GM23338 (cell line): ENCODE data around the gene CABLES1. TPM values are rescaled to one million over a fixed set of nuclear protein-coding genes. Genes with fewer than 3 reads are reported as not detected.

Source experiments
- ATAC-seq: fragments of 200-7000 bp; cut with Tn5 transposase; 3 replicates; pipeline ENCODE4 v1.9.1; 2020
- DNase-seq: peaks from one replicate; pipeline ENCODE4 v3.0.0-alpha.2; 2015; ENCODE audit warnings: low spot score
- H2AFZ ChIP-seq: fragments of 200-600 bp; sonication (generic); 2 replicates; pipeline ENCODE4 v1.8.0; 2016; ENCODE audit warnings: antibody characterized with exemption, mild to moderate bottlenecking, moderate library complexity
- H3F3A ChIP-seq: fragments of 200-600 bp; sonication (generic); replicated peaks from 2 replicates; pipeline ENCODE4 v1.8.0; 2017; ENCODE audit warnings: antibody characterized with exemption, mixed run types, low read depth
- H3K27ac ChIP-seq: fragments of 200-600 bp; sonication (generic); 2 replicates; pipeline ENCODE4 v1.6.1; 2016; ENCODE audit warnings: low read depth
- H3K27me3 ChIP-seq: fragments of 200-600 bp; sonication (generic); 2 replicates; pipeline ENCODE4 v1.8.0; 2016; ENCODE audit warnings: mild to moderate bottlenecking, mixed run types, moderate library complexity; ENCODE audit not compliant: insufficient read depth
- H3K36me3 ChIP-seq: fragments of 200-600 bp; sonication (generic); 2 replicates; pipeline ENCODE4 v1.8.0; 2016; ENCODE audit warnings: mild to moderate bottlenecking; ENCODE audit not compliant: insufficient read depth
- H3K4me1 ChIP-seq: fragments of 200-600 bp; sonication (generic); 2 replicates; pipeline ENCODE4 v1.8.0; 2016; ENCODE audit warnings: mild to moderate bottlenecking, moderate library complexity; ENCODE audit not compliant: insufficient read depth
- H3K4me2 ChIP-seq: fragments of 200-600 bp; sonication (generic); 2 replicates; pipeline ENCODE4 v1.7.1; 2017; ENCODE audit warnings: mixed run types
- H3K4me3 ChIP-seq: fragments of 200-600 bp; sonication (generic); 2 replicates; pipeline ENCODE4 v1.6.1; 2016; ENCODE audit warnings: mixed run types
- H3K79me2 ChIP-seq: fragments of 200-600 bp; sonication (generic); replicated peaks from 2 replicates; pipeline ENCODE4 v1.8.0; 2017; ENCODE audit warnings: mild to moderate bottlenecking; ENCODE audit not compliant: insufficient read depth
- H3K9me2 ChIP-seq: fragments of 200-600 bp; sonication (generic); 2 replicates; pipeline ENCODE4 v1.8.0; 2017; ENCODE audit not compliant: insufficient read depth
- H4K20me1 ChIP-seq: fragments of 200-600 bp; sonication (generic); replicated peaks from 2 replicates; pipeline ENCODE4 v1.8.0; 2017; ENCODE audit warnings: mild to moderate bottlenecking; ENCODE audit not compliant: insufficient read depth
- H3K27ac Mint-ChIP-seq: 2 replicates; pipeline ENCODE4 v1.8.0; 2020; ENCODE audit warnings: inconsistent platforms, mild to moderate bottlenecking, moderate library complexity, mixed read lengths
- H3K27me3 Mint-ChIP-seq: 3 replicates; pipeline ENCODE4 v1.8.0; 2022; ENCODE audit warnings: low read depth, mild to moderate bottlenecking, moderate library complexity, mixed read lengths, inconsistent platforms; ENCODE audit not compliant: insufficient read depth, poor library complexity
- H3K36me3 Mint-ChIP-seq: 3 replicates; pipeline ENCODE4 v1.8.0; 2021; ENCODE audit warnings: low read depth, mild to moderate bottlenecking, inconsistent platforms, moderate library complexity, mixed read lengths
- H3K4me1 Mint-ChIP-seq: 3 replicates; pipeline ENCODE4 v1.8.0; 2020; ENCODE audit warnings: mild to moderate bottlenecking, inconsistent platforms, mixed read lengths
- H3K4me3 Mint-ChIP-seq: 3 replicates; pipeline ENCODE4 v1.8.0; 2021; ENCODE audit warnings: moderate library complexity, mild to moderate bottlenecking, inconsistent platforms, mixed read lengths
- H3K9me3 Mint-ChIP-seq: 3 replicates; pipeline ENCODE4 v1.8.0; 2020; ENCODE audit warnings: moderate library complexity, mild to moderate bottlenecking, inconsistent platforms, mixed read lengths
- CREB1 ChIP-seq: fragments of 250-450 bp; sonication (Bioruptor Pico); IDR thresholded peaks from 2 replicates; pipeline ENCODE4 v1.5.0; 2020; ENCODE audit warnings: low read depth, mild to moderate bottlenecking, moderate library complexity
- CTCF ChIP-seq, 2 experiments: fragments of 200-600 bp in 1 of 2; sonication (generic) in 1 of 2; conservative IDR thresholded peaks; 2 replicates each; pipeline versions ENCODE4 v1.5.1 to v1.6.1; 2016 to 2017; ENCODE audit warnings: antibody characterized with exemption in 2 of 2, low read depth in 2 of 2, mild to moderate bottlenecking in 2 of 2, moderate library complexity in 1 of 2
- ETS1 ChIP-seq: IDR thresholded peaks from 2 replicates; pipeline ENCODE4 v1.6.1; 2016; ENCODE audit warnings: antibody characterized with exemption
- EZH2 ChIP-seq: fragments of 200-600 bp; sonication (generic); IDR thresholded peaks from one replicate; pipeline ENCODE4 v1.8.0; 2017; ENCODE audit warnings: antibody characterized with exemption, mild to moderate bottlenecking, low read depth; ENCODE audit not compliant: unreplicated experiment
- EZH2phosphoT487 ChIP-seq: fragments of 200-600 bp; sonication (generic); IDR thresholded peaks from one replicate; pipeline ENCODE4 v1.8.1; 2018; ENCODE audit warnings: antibody characterized with exemption; ENCODE audit not compliant: unreplicated experiment
- JUNB ChIP-seq: IDR thresholded peaks from one replicate; pipeline ENCODE4 v1.6.1; 2016; ENCODE audit warnings: antibody characterized with exemption; ENCODE audit not compliant: unreplicated experiment
- NANOG ChIP-seq: IDR thresholded peaks from 2 replicates; pipeline ENCODE4 v1.6.1; 2016; ENCODE audit warnings: antibody characterized with exemption, borderline replicate concordance
- POLR2AphosphoS5 ChIP-seq: IDR thresholded peaks from 2 replicates; pipeline ENCODE4 v1.6.1; 2016; ENCODE audit warnings: antibody characterized with exemption, low read depth
- STAT1 ChIP-seq: IDR thresholded peaks from one replicate; pipeline ENCODE4 v1.6.1; 2016; ENCODE audit warnings: antibody characterized with exemption; ENCODE audit not compliant: unreplicated experiment
- ZNF114 ChIP-seq: fragments of 250-450 bp; sonication (Bioruptor Pico); IDR thresholded peaks from 2 replicates; pipeline ENCODE4 v1.5.0; 2020; ENCODE audit warnings: mild to moderate bottlenecking, moderate library complexity
- ZNF331 ChIP-seq: fragments of 250-450 bp; sonication (Bioruptor Pico); IDR thresholded peaks from 2 replicates; pipeline ENCODE4 v1.5.0; 2020; ENCODE audit warnings: low read depth, mild to moderate bottlenecking, moderate library complexity
- polyA plus RNA-seq: library from polyadenylated mRNA; unstranded; fragments of >200 nt; fragmentation: Nextera tagmentation; extraction: Ambion mirVana; gene quantifications from 2 replicates; pipeline ENCODE4 v1.2.1, GENCODE V29; 2016
- total RNA-seq: library from RNA; depleted of rRNA; stranded (reverse); fragments of >200 nt; shearing (Covaris generic); gene quantifications from 2 replicates; pipeline ENCODE4 v1.2.3, GENCODE V29; 2014

The CABLES1 gene
- total and polyA plus RNA-seq, 2 experiments from 2014 or later = 2.6 to 12.4 TPM

GRCh38 chr18:23198217-23198845 lies 63.0 kb downstream of the CABLES1 start:
- H3F3A ChIP-seq = no peaks in the 10 kb centered on the region; the same call in 1 of the 2 replicates
- no peaks in the 10 kb centered on the region for H3K27me3 ChIP-seq
- Mint-ChIP-seq H3K27ac (no peak overlapping the region), H3K36me3 (peaks cover 74% of the 10 kb centered on the region), H3K9me3 (no peaks in the 10 kb centered on the region; the same call in 1 of the 3 replicates), H3K4me3 (no peak overlapping the region), H3K27me3 (peaks cover 13% of the 10 kb centered on the region), H3K4me1 (peaks cover 43% of the 10 kb centered on the region)
- no peaks in the 10 kb centered on the region for H4K20me1 ChIP-seq
- no peak overlapping the region for H3K4me3 ChIP-seq
- DNase-seq = no peak
- TF ChIP-seq ZNF331 (CRISPR knock-in tag) (no peak), POLR2AphosphoS5 (no peak), JUNB (no peak), EZH2 (no peak)
- peaks cover 6% of the 10 kb centered on the region; the same call in 1 of the 2 replicates for H3K79me2 ChIP-seq
- no peak overlapping the region for H2AFZ ChIP-seq
- no peak overlapping the region for H3K4me2 ChIP-seq
- H3K4me1 ChIP-seq = peaks cover 15% of the 10 kb centered on the region; the same call in 1 of the 2 replicates
- H3K9me2 ChIP-seq = no peaks in the 10 kb centered on the region
- no peaks in the 10 kb centered on the region for H3K36me3 ChIP-seq
- no peak overlapping the region for H3K27ac ChIP-seq
- no peak for ATAC-seq

- H3F3A ChIP-seq = no peaks in the 10 kb centered on the region; the same call in 1 of the 2 replicates
- Mint-ChIP-seq H3K9me3 (no peaks in the 10 kb centered on the region; the same call in 1 of the 3 replicates), H3K27ac (no peak overlapping the region), H3K27me3 (peaks cover 8% of the 10 kb centered on the region), H3K4me1 (peaks cover 23% of the 10 kb centered on the region), H3K36me3 (peaks cover 73% of the 10 kb centered on the region), H3K4me3 (no peak overlapping the region)
- DNase-seq (no peak), ATAC-seq (no peak)
- no peaks in the 10 kb centered on the region for H3K27me3 ChIP-seq
- H2AFZ ChIP-seq = no peak overlapping the region
- no peaks in the 10 kb centered on the region for H3K36me3 ChIP-seq
- H3K9me2 ChIP-seq = no peaks in the 10 kb centered on the region
- H3K4me2 ChIP-seq = no peak overlapping the region
- H3K4me3 ChIP-seq = no peak overlapping the region
- TF ChIP-seq STAT1 = no peak
- no peak for TF ChIP-seq EZH2phosphoT487
- no peak for TF ChIP-seq CTCF (conservative IDR thresholded peaks at IDR 0.05; ENCODE audit: low read depth in 2 of 2)
- no peak for TF ChIP-seq CREB1 (CRISPR knock-in tag)
- TF ChIP-seq ZNF331 (CRISPR knock-in tag) = no peak
- peaks cover 6% of the 10 kb centered on the region; the same call in 1 of the 2 replicates for H3K79me2 ChIP-seq
- H3K4me1 ChIP-seq = peaks cover 7% of the 10 kb centered on the region; the same call in 1 of the 2 replicates
- H4K20me1 ChIP-seq = no peaks in the 10 kb centered on the region
- no peak overlapping the region for H3K27ac ChIP-seq
These were observed 65.5 kb downstream of the CABLES1 start for GRCh38 chr18:23200756-23201155.

- peaks cover 4% of the 10 kb centered on the region; the same call in 1 of the 2 replicates for H3K79me2 ChIP-seq
- no peak overlapping the region for H3K4me3 ChIP-seq
- no peak overlapping the region for H2AFZ ChIP-seq
- DNase-seq = no peak
- peaks cover 70% of the 10 kb centered on the region for H3K36me3 Mint-ChIP-seq
- no peaks in the 10 kb centered on the region for H3K9me2 ChIP-seq
- no peaks in the 10 kb centered on the region for H4K20me1 ChIP-seq
- no peak for ATAC-seq
- H3K27me3 ChIP-seq = no peaks in the 10 kb centered on the region
- H3F3A ChIP-seq = no peaks in the 10 kb centered on the region
- H3K4me1 ChIP-seq = no peaks in the 10 kb centered on the region
- no peak overlapping the region for H3K27ac ChIP-seq
- peaks cover 13% of the 10 kb centered on the region for H3K4me1 Mint-ChIP-seq
- no peak overlapping the region for H3K4me3 Mint-ChIP-seq
- H3K4me2 ChIP-seq = no peak overlapping the region
- H3K36me3 ChIP-seq = no peaks in the 10 kb centered on the region
- peaks cover 9% of the 10 kb centered on the region for H3K27me3 Mint-ChIP-seq
- H3K9me3 Mint-ChIP-seq = no peaks in the 10 kb centered on the region; the same call in 1 of the 3 replicates
- no peak overlapping the region for H3K27ac Mint-ChIP-seq
- no peak for TF ChIP-seq POLR2AphosphoS5
- no peak for TF ChIP-seq EZH2
- TF ChIP-seq CTCF (conservative IDR thresholded peaks at IDR 0.05; ENCODE audit: low read depth in 2 of 2) = no peak
- TF ChIP-seq NANOG = no peak
- TF ChIP-seq JUNB = no peak
- TF ChIP-seq ZNF114 (CRISPR knock-in tag) = no peak
- TF ChIP-seq ETS1 = no peak
- no peak for TF ChIP-seq ZNF331 (CRISPR knock-in tag)
These were observed 66.5 kb downstream of the CABLES1 start for GRCh38 chr18:23201741-23202140.
